Thoracic aorta (tissue), 2 donors: Measurements from ENCODE around the gene CACNA1G. TPM values are rescaled to one million over a fixed set of nuclear protein-coding genes. Genes with fewer than 3 reads are reported as not detected.

Experiments used
- ATAC-seq: fragments of 150-250 bp; one replicate; pipeline ENCODE4 v1.8.0; 2017; ENCODE audit warnings: low read depth; ENCODE audit not compliant: insufficient number of reproducible peaks, low FRiP score
- DNase-seq: peaks from one replicate; pipeline ENCODE4 v3.0.0-alpha.2; 2020; ENCODE audit warnings: low spot score
- H3K27ac ChIP-seq, 2 donors: fragments of 200-600 bp; sonication (generic); 1 replicate in 1 of 2; 2 replicates in 1 of 2; pipeline ENCODE4 v1.5.1; 2016; ENCODE audit warnings: mild to moderate bottlenecking in 2 of 2, moderate library complexity in 2 of 2
- H3K27me3 ChIP-seq: fragments of 200-600 bp; sonication (generic); replicated peaks from 2 replicates; pipeline ENCODE4 v1.6.0; 2016; ENCODE audit warnings: mild to moderate bottlenecking; ENCODE audit not compliant: insufficient read depth
- H3K36me3 ChIP-seq: fragments of 200-600 bp; sonication (generic); one replicate; pipeline ENCODE4 v1.5.1; 2016
- H3K4me1 ChIP-seq, 2 donors: fragments of 200-600 bp; sonication (generic); 1 replicate in 1 of 2; 2 replicates in 1 of 2; pipeline versions ENCODE4 v1.5.1 to v1.6.0; 2016; ENCODE audit warnings: low read depth in 2 of 2, mild to moderate bottlenecking in 1 of 2; ENCODE audit not compliant: control insufficient read depth in 1 of 2
- H3K4me3 ChIP-seq: fragments of 200-600 bp; sonication (generic); 2 replicates; pipeline ENCODE4 v1.5.1; 2016; ENCODE audit warnings: mild to moderate bottlenecking
- H3K9me3 ChIP-seq: fragments of 200-600 bp; sonication (generic); 2 replicates; pipeline ENCODE4 v1.5.1; 2016
- total RNA-seq, 2 donors: library from RNA; depleted of rRNA; stranded (reverse); fragments of >200 nt; gene quantifications; one replicate each; pipeline versions ENCODE4 v1.1.0 to v1.2.3, GENCODE V29; 2016
- TF ChIP-seq, protein P1 (sequence below): fragments of 200-600 bp; sonication (generic); IDR thresholded peaks from one replicate; pipeline ENCODE4 v1.5.1; 2019; ENCODE audit warnings: antibody characterized with exemption

The CACNA1G gene
- total RNA-seq, 2 donors from 2014 or later, result 0.27 to 2.3 TPM

DNA sequence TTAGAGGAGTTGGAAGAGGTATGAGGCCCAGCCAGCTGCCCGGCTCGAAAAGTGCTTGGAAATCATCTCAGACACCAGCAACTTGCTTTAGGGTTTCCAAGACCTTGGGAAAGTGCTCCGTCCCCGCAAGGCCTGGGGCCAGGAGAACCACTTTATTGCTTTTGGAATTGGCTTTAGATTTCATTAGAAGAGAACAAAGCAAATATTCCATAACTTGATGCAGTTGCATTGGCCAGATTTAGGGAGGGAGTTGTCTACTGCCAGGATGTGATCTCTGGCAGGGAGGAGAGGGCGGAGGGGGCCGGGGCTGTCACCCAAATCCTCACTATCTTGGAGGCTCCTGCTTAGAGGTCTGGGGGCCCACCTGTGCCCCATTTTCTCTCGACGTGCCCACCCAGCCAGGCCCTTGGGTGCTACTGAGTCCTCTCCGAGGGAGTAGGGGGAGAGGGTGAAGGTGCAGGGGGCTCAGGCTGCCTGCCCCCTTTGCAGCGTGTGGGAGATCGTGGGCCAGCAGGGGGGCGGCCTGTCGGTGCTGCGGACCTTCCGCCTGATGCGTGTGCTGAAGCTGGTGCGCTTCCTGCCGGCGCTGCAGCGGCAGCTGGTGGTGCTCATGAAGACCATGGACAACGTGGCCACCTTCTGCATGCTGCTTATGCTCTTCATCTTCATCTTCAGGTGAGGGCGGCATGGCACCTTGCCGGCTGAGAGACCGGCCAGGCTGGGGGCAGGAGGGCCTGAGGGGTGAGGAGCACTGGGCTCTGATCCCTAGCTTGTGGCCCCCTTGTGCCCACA lies 30.6 kb downstream of the CACNA1G start:
- no peaks in the 10 kb centered on the region for H3K27me3 ChIP-seq
- ATAC-seq (no peak), DNase-seq (no peak)
- H3K27ac ChIP-seq, result no peak overlapping the region
- H3K9me3 ChIP-seq, result no peaks in the 10 kb centered on the region
- TF ChIP-seq, protein P1, sequence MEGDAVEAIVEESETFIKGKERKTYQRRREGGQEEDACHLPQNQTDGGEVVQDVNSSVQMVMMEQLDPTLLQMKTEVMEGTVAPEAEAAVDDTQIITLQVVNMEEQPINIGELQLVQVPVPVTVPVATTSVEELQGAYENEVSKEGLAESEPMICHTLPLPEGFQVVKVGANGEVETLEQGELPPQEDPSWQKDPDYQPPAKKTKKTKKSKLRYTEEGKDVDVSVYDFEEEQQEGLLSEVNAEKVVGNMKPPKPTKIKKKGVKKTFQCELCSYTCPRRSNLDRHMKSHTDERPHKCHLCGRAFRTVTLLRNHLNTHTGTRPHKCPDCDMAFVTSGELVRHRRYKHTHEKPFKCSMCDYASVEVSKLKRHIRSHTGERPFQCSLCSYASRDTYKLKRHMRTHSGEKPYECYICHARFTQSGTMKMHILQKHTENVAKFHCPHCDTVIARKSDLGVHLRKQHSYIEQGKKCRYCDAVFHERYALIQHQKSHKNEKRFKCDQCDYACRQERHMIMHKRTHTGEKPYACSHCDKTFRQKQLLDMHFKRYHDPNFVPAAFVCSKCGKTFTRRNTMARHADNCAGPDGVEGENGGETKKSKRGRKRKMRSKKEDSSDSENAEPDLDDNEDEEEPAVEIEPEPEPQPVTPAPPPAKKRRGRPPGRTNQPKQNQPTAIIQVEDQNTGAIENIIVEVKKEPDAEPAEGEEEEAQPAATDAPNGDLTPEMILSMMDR, result no peak
- peaks cover 8 to 42% of the 10 kb centered on the region in 2 donors for H3K4me1 ChIP-seq
- H3K36me3 ChIP-seq, result no peaks in the 10 kb centered on the region
- no peak overlapping the region for H3K4me3 ChIP-seq

DNA sequence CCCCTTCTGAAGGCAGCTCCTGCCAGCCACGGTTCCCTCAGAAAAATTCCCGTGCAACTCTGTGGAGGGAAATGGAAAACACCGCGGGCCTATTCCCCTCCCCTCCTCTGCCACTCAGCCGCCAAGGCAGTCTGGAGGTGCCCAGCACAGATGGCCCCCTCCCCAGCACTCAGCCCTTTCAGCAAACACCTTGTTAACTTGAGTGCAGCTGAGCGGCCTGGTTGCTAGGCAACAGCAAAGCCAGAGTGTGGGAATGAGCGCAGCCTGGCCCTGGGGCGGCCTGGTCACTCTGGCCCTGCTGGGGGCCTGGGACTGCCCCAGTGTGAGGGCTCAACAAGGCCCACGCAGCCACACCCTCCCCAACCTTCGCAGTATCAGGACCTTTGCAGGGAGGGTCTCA lies 32.8 kb downstream of the CACNA1G start:
- H3K4me1 ChIP-seq, result peaks cover 8 to 40% of the 10 kb centered on the region in 2 donors
- no peak overlapping the region for H3K27ac ChIP-seq
- TF ChIP-seq, protein P1, result no peak
- H3K36me3 ChIP-seq, result no peaks in the 10 kb centered on the region
- ATAC-seq (no peak), DNase-seq (no peak)
- no peaks in the 10 kb centered on the region for H3K9me3 ChIP-seq
- H3K27me3 ChIP-seq, result no peaks in the 10 kb centered on the region
- no peak overlapping the region for H3K4me3 ChIP-seq

DNA sequence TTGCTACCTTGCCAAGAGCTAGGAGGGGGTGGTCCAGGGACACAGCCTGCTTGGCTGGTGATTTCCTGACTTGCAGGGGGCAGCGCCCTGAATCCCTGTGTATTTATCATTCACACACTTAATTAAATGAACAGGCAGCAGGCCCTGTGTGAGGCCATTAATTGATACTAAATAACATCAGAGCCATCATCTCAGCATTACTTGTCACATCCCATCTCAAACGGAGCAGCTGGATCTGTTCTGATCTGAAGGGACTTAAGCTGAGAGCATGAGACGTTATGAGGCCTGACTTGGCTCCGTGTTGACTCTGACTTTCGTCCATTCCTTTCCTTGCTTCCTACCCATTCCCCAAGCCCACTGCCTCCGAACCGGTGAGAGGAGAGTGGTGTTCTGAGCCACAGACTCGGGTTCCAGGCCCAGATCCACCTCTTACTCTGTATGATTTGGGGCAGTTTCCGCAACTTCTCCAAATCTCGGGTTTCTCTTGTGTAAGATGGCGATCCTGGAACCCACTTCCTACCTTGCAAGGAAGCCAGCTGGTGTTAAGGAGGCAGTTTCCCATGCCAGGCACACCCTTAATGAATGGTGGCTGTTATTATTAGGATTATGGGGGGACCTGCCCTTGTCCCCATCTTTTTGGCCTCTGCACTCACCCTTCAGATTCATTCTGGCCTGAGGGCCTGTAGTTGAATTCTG lies 33.8 kb downstream of the CACNA1G start:
- TF ChIP-seq, protein P1, result no peak
- H3K9me3 ChIP-seq, result no peaks in the 10 kb centered on the region
- DNase-seq, result no peak
- H3K36me3 ChIP-seq, result no peaks in the 10 kb centered on the region
- H3K4me3 ChIP-seq, result no peak overlapping the region
- peaks cover 5 to 30% of the 10 kb centered on the region in 2 donors for H3K4me1 ChIP-seq
- no peak for ATAC-seq
- H3K27ac ChIP-seq, result no peak overlapping the region
- H3K27me3 ChIP-seq, result no peaks in the 10 kb centered on the region

GRCh38 chr17:50594892-50595291 lies 34.4 kb downstream of the CACNA1G start:
- DNase-seq, result no peak
- no peaks in the 10 kb centered on the region for H3K36me3 ChIP-seq
- TF ChIP-seq, protein P1, result no peak
- H3K27me3 ChIP-seq, result no peaks in the 10 kb centered on the region
- no peak overlapping the region for H3K27ac ChIP-seq
- no peak overlapping the region for H3K4me3 ChIP-seq
- peaks cover 0 to 24% of the 10 kb centered on the region in 2 donors for H3K4me1 ChIP-seq
- ATAC-seq, result no peak
- no peaks in the 10 kb centered on the region for H3K9me3 ChIP-seq

DNA sequence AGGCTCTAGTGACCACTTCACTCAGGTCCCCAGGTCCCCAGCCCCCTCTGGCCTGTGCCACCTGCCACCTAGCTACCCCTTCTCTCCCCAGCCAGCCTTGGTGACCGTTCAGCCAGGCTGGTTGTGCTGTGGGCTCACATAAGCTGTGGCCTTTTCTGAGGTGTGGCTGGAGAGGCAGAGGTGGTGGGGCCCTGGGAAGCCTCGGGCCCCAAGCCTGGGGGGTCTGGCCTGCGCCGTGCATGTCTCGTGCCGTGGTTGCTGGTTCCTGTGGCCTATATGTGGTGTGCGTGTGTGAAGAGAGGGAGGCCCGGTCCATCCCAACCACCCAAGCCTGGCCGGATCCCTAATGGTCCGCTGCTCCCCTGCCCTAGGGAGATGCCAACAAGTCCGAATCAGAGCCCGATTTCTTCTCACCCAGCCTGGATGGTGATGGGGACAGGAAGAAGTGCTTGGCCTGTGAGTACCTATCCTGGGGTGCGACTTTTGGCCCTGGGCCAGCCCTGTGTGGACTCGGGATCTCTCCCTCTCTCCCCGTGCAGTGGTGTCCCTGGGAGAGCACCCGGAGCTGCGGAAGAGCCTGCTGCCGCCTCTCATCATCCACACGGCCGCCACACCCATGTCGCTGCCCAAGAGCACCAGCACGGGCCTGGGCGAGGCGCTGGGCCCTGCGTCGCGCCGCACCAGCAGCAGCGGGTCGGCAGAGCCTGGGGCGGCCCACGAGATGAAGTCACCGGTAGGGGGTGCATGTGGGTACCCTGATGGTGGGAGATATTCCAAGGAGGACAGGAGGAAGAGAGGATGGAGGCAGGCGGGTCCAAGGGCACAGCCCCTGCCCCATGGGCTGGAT lies 35.9 kb downstream of the CACNA1G start:
- DNase-seq (no peak), ATAC-seq (no peak)
- no peak overlapping the region for H3K27ac ChIP-seq
- no peaks in the 10 kb centered on the region for H3K36me3 ChIP-seq
- H3K4me1 ChIP-seq, result peaks cover 0 to 13% of the 10 kb centered on the region in 2 donors
- H3K27me3 ChIP-seq, result no peaks in the 10 kb centered on the region
- TF ChIP-seq, protein P1, result no peak
- H3K9me3 ChIP-seq, result no peaks in the 10 kb centered on the region
- no peak overlapping the region for H3K4me3 ChIP-seq
